GM12878 (cell line): Measurements from ENCODE around the gene PTPRN2. TPM values are rescaled to one million over a fixed set of nuclear protein-coding genes. Genes with fewer than 3 reads are reported as not detected.

Experiments
- ATAC-seq: fragments of 200-7000 bp; cut with Tn5 transposase; 3 replicates; pipeline ENCODE4 v1.9.1; 2020; ENCODE audit warnings: mild to moderate bottlenecking, moderate library complexity
- BruUV-seq: library from RNA; stranded (reverse); fragments of 400-500 nt; replicated peaks from 2 replicates; lab custom pipeline; 2021; lab: Mats Ljungman, UMichigan
- CTCF ChIA-PET: fragments of 300-600 bp; sonication (Branson Sonifier 250); formaldehyde crosslinking; extraction: SDS; loops from one replicate; lab custom pipeline; 2021; ENCODE audit warnings: inconsistent platforms; lab: Yijun Ruan, JAX
- POLR2A ChIA-PET: fragments of 350-600 bp; formaldehyde crosslinking; extraction: SDS; loops from one replicate; lab custom pipeline; 2021; ENCODE audit warnings: inconsistent platforms; lab: Charles Lee
- RAD21 ChIA-PET: fragments of 300-600 bp; sonication (Branson Sonifier 250); formaldehyde crosslinking; loops from one replicate; lab custom pipeline; 2023; ENCODE audit warnings: antibody characterized with exemption; ENCODE audit not compliant: unreplicated experiment; lab: Charles Lee
- SMC1A ChIA-PET: fragments of 300-600 bp; sonication (Branson Sonifier 250); formaldehyde crosslinking; loops from one replicate; lab custom pipeline; 2023; ENCODE audit not compliant: unreplicated experiment, uncharacterized antibody; lab: Charles Lee
- DNase-seq: peaks from one replicate; pipeline ENCODE4 v3.0.0-alpha.2; 2011; ENCODE audit warnings: low read depth, low spot score
- FAIRE-seq: peaks from 3 replicates; lab custom pipeline; 2011; peaks lifted over from hg19 to GRCh38; lab: Jason Lieb, UNC
- H2AFZ ChIP-seq: 2 replicates; pipeline ENCODE4 v1.6.0; 2011; ENCODE audit warnings: low read depth, low read length, control low read depth; ENCODE audit not compliant: control insufficient read depth
- H3K27ac ChIP-seq: 2 replicates; pipeline ENCODE4 v1.5.1; 2011; ENCODE audit warnings: control low read depth; ENCODE audit not compliant: control insufficient read depth, insufficient read depth
- H3K27me3 ChIP-seq, 2 experiments: replicated peaks in 1 of 2; 2 replicates each; pipeline versions ENCODE4 v1.6.0 to v1.6.1; 2011; ENCODE audit warnings: low read length in 1 of 2; ENCODE audit not compliant: control insufficient read depth in 2 of 2, insufficient read depth in 2 of 2
- H3K36me3 ChIP-seq, 2 experiments: 2 replicates each; pipeline ENCODE4 v1.5.1; 2011; ENCODE audit warnings: low read length in 1 of 2; ENCODE audit not compliant: control insufficient read depth in 2 of 2, insufficient read depth in 2 of 2
- H3K4me1 ChIP-seq: 2 replicates; pipeline ENCODE4 v1.6.1; 2011; ENCODE audit warnings: mild to moderate bottlenecking, low read length, moderate library complexity, mixed read lengths; ENCODE audit not compliant: control insufficient read depth, insufficient read depth
- H3K4me2 ChIP-seq: 2 replicates; pipeline ENCODE4 v1.6.0; 2011; ENCODE audit warnings: control low read depth; ENCODE audit not compliant: control insufficient read depth, insufficient read depth
- H3K4me3 ChIP-seq: fragments of 200-600 bp; sonication (generic); 2 replicates; pipeline ENCODE4 v1.5.1; 2016
- H3K79me2 ChIP-seq: 2 replicates; pipeline ENCODE4 v1.6.0; 2011; ENCODE audit warnings: low read length; ENCODE audit not compliant: control insufficient read depth, insufficient read depth
- H3K9ac ChIP-seq: 2 replicates; pipeline ENCODE4 v1.8.0; 2011; ENCODE audit warnings: low read length, control low read depth, mixed read lengths; ENCODE audit not compliant: control insufficient read depth, insufficient read depth
- H3K9me3 ChIP-seq: replicated peaks from 3 replicates; pipeline ENCODE4 v1.5.1; 2011; ENCODE audit warnings: mild to moderate bottlenecking, low read length; ENCODE audit not compliant: control insufficient read depth, insufficient read depth
- H4K20me1 ChIP-seq: 2 replicates; pipeline ENCODE4 v1.6.0; 2011; ENCODE audit not compliant: control insufficient read depth, insufficient read depth
- ATF7 ChIP-seq: fragments of 450-650 bp; IDR thresholded peaks from 2 replicates; pipeline ENCODE4 v1.6.1; 2016; ENCODE audit warnings: low read depth, mild to moderate bottlenecking
- CHD1 ChIP-seq: IDR thresholded peaks from 2 replicates; pipeline ENCODE4 v1.6.1; 2012; ENCODE audit warnings: low read depth, low read length, improper control_type of control experiment
- EGR1 ChIP-seq, 2 experiments: IDR thresholded peaks; 1 replicate in 1 of 2; 2 replicates in 1 of 2; pipeline ENCODE4 v1.6.1; 2011 to 2012; ENCODE audit warnings: low read depth in 2 of 2, low read length in 2 of 2, borderline replicate concordance in 1 of 2, mild to moderate bottlenecking in 1 of 2, moderate library complexity in 1 of 2
- HDGF ChIP-seq: fragments of 450-650 bp; IDR thresholded peaks from 2 replicates; pipeline ENCODE4 v1.6.1; 2016; ENCODE audit warnings: antibody characterized with exemption
- NRF1 ChIP-seq: conservative IDR thresholded peaks from 2 replicates; pipeline ENCODE4 v1.6.1; 2011; ENCODE audit warnings: mild to moderate bottlenecking, low read depth, low read length, improper control_type of control experiment
- PAX5 ChIP-seq: IDR thresholded peaks from 2 replicates; pipeline ENCODE4 v1.6.1; 2011; ENCODE audit warnings: low read depth, low read length, borderline replicate concordance
- PML ChIP-seq: IDR thresholded peaks from 2 replicates; pipeline ENCODE4 v1.6.1; 2012; ENCODE audit warnings: low read length, inconsistent platforms
- TARDBP ChIP-seq: IDR thresholded peaks from 2 replicates; pipeline ENCODE4 v1.6.1; 2016; ENCODE audit warnings: borderline replicate concordance
- TCF7 ChIP-seq: IDR thresholded peaks from 2 replicates; pipeline ENCODE4 v1.6.1; 2014; ENCODE audit warnings: antibody characterized with exemption, borderline replicate concordance
- YY1 ChIP-seq: IDR thresholded peaks from 2 replicates; pipeline ENCODE4 v1.6.1; 2011; ENCODE audit warnings: low read depth, mild to moderate bottlenecking, low read length
- ZNF24 ChIP-seq: fragments of 450-650 bp; IDR thresholded peaks from 2 replicates; pipeline ENCODE4 v1.6.1; 2017; ENCODE audit warnings: antibody characterized with exemption, mild to moderate bottlenecking
- ZZZ3 ChIP-seq: IDR thresholded peaks from 2 replicates; pipeline ENCODE4 v1.6.1; 2011; ENCODE audit warnings: low read depth; ENCODE audit not compliant: control insufficient read depth, insufficient read length
- WGBS: methylation state at CpG from one replicate; pipeline ENCODE4 v1.1.6; 2016; ENCODE audit warnings: low lambda C conversion rate; ENCODE audit not compliant: insufficient replicate concordance, insufficient coverage; ENCODE audit errors: missing lambda C conversion rate; 5-methylcytosine and 5-hydroxymethylcytosine counted together
- in situ Hi-C: fragments of 300-500 bp; cut with MboI; formaldehyde crosslinking; loops from 9 replicates; pipeline ENCODE4 v1.14.3; 2018; ENCODE audit warnings: mixed read lengths
- intact Hi-C: fragments of 100-400 bp; cut with micrococcal nuclease; formaldehyde crosslinking; loops from one replicate; pipeline ENCODE4 v1.14.2; 2022; ENCODE audit not compliant: unreplicated experiment
- polyA plus RNA-seq, 11 experiments: library from polyadenylated mRNA; depleted of rRNA in 4 of 11; unstranded in 6 of 11; stranded (reverse) in 5 of 11; fragments of >200 nt; fragmentation: Nextera tagmentation in 4 of 11; fragmentation: Illumina TruSeq in 1 of 11; extraction: Ambion mirVana in 4 of 11; extraction: Trizol in 1 of 11; gene quantifications; 1 replicate in 1 of 11; 2 replicates in 10 of 11; pipeline versions ENCODE4 v1.2.1 to v1.2.3, GENCODE V29; 2011 to 2016; ENCODE audit warnings: inconsistent platforms in 2 of 11, missing spikeins in 2 of 11, low read depth in 1 of 11
- total RNA-seq, 4 experiments: library from RNA; depleted of rRNA in 3 of 4; stranded (reverse); fragments of >200 nt in 3 of 4; fragmentation: Illumina TruSeq in 1 of 4; extraction: Trizol in 1 of 4; gene quantifications; 2 replicates each; pipeline versions ENCODE4 v1.2.1 to v1.2.3, GENCODE V29; 2013 to 2021
- TF ChIP-seq, protein P1 (sequence below): fragments of 450-650 bp; IDR thresholded peaks from 2 replicates; pipeline ENCODE4 v1.6.1; 2018; ENCODE audit warnings: mild to moderate bottlenecking, low read depth, moderate library complexity; ENCODE audit not compliant: partially characterized antibody
- TF ChIP-seq, protein P2 (sequence below): fragments of 450-650 bp; formaldehyde crosslinking; IDR thresholded peaks from 2 replicates; pipeline ENCODE4 v1.4.0; 2022; ENCODE audit warnings: mild to moderate bottlenecking, moderate library complexity

The PTPRN2 gene
- total and polyA plus RNA-seq, 10 of the 15 experiments (the other 5 are each of a cell fraction or from before 2014, with no cell fraction given), result 5.4 TPM; not detected in 9

DNA sequence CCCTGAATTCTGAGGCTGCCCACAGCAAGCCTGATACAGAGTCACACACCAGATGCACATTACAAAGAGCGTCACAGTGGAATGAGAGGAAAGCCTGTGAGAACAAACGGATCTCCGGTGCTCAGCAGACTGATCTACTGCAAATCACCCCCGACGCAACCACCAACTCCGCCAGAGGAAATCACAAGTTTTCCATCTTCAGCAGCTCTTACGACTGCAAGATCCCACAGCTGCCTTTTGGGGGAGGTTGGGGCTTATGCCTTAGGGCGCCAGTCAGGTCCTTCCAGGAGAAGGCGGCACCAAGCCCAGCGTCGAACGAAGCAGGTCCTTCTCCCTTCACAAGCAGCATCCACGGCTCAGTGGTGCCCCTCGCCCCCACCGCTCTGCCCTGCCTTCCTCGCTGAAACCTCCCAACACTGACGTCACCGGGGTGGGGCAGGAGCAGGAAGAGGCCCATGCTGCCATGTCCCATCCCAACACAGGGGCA, 32.5 kb downstream of the PTPRN2 start:
- TF ChIP-seq YY1 (no peak), HDGF (no peak), NRF1 (no peak), EGR1 (IDR thresholded peaks at IDR 0.05; ENCODE audit: borderline replicate concordance in 1 of 2, low read depth in 2 of 2, low read length in 2 of 2) (no peak), TCF7 (no peak), CHD1 (no peak), ATF7 (no peak), PML (no peak), ZNF24 (no peak), PAX5 (no peak), ZZZ3 (no peak), TARDBP (no peak)
- TF ChIP-seq, protein P1, sequence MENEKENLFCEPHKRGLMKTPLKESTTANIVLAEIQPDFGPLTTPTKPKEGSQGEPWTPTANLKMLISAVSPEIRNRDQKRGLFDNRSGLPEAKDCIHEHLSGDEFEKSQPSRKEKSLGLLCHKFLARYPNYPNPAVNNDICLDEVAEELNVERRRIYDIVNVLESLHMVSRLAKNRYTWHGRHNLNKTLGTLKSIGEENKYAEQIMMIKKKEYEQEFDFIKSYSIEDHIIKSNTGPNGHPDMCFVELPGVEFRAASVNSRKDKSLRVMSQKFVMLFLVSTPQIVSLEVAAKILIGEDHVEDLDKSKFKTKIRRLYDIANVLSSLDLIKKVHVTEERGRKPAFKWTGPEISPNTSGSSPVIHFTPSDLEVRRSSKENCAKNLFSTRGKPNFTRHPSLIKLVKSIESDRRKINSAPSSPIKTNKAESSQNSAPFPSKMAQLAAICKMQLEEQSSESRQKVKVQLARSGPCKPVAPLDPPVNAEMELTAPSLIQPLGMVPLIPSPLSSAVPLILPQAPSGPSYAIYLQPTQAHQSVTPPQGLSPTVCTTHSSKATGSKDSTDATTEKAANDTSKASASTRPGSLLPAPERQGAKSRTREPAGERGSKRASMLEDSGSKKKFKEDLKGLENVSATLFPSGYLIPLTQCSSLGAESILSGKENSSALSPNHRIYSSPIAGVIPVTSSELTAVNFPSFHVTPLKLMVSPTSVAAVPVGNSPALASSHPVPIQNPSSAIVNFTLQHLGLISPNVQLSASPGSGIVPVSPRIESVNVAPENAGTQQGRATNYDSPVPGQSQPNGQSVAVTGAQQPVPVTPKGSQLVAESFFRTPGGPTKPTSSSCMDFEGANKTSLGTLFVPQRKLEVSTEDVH, result no peak
- TF ChIP-seq, protein P2, sequence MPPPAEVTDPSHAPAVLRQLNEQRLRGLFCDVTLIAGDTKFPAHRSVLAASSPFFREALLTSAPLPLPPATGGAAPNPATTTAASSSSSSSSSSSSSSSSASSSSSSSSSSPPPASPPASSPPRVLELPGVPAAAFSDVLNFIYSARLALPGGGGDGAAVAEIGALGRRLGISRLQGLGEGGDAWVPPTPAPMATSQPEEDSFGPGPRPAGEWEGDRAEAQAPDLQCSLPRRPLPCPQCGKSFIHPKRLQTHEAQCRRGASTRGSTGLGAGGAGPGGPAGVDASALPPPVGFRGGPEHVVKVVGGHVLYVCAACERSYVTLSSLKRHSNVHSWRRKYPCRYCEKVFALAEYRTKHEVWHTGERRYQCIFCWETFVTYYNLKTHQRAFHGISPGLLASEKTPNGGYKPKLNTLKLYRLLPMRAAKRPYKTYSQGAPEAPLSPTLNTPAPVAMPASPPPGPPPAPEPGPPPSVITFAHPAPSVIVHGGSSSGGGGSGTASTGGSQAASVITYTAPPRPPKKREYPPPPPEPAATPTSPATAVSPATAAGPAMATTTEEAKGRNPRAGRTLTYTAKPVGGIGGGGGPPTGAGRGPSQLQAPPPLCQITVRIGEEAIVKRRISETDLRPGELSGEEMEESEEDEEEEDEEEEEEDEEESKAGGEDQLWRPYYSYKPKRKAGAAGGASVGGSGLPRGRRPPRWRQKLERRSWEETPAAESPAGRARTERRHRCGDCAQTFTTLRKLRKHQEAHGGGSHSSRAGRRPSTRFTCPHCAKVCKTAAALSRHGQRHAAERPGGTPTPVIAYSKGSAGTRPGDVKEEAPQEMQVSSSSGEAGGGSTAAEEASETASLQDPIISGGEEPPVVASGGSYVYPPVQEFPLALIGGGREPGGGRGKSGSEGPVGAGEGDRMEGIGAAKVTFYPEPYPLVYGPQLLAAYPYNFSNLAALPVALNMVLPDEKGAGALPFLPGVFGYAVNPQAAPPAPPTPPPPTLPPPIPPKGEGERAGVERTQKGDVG (CRISPR knock-in tag), result no peak
- in situ Hi-C loops, result no loop called here
- RAD21 ChIA-PET, result no interaction called here
- no peaks in the 10 kb centered on the region for H3K4me1 ChIP-seq
- H3K36me3 ChIP-seq, result no peaks in the 10 kb centered on the region
- SMC1A ChIA-PET, result interaction anchor here (0.9 kb wide), 1 partner anchor 13 kb away, joined by 4 read pairs; no protein-coding TSS in a partner anchor
- intact Hi-C loops, result no loop called here
- H3K4me3 ChIP-seq, result no peak overlapping the region
- no peak for FAIRE-seq
- CTCF ChIA-PET, result no interaction called here
- BruUV-seq, result no TSS peak
- POLR2A ChIA-PET, result no interaction called here
- H3K27me3 ChIP-seq, result no peaks in the 10 kb centered on the region
- WGBS, result 55% methylated on average over 18 of the region's 18 CpGs
- no peaks in the 10 kb centered on the region for H4K20me1 ChIP-seq
- H3K9me3 ChIP-seq, result no peaks in the 10 kb centered on the region; the same call in 2 of the 3 replicates
- H2AFZ ChIP-seq, result no peak overlapping the region
- H3K27ac ChIP-seq, result no peak overlapping the region
- ATAC-seq, result no peak
- no peak for DNase-seq
- H3K9ac ChIP-seq, result no peak overlapping the region
- H3K4me2 ChIP-seq, result no peak overlapping the region
- no peaks in the 10 kb centered on the region for H3K79me2 ChIP-seq
